ENCODE results near the gene ETAA1.

GRCh38 chr2:67453310-67453709 is 56.2 kb downstream of the ETAA1 start:
- TF ChIP-seq CTCF (IDR thresholded peaks at IDR 0.05 in 8 of 11, conservative IDR thresholded peaks at IDR 0.05 in 3 of 11) (no peak), POLR2A (IDR thresholded peaks at IDR 0.05) (no peak), POLR2AphosphoS5 (IDR thresholded peaks at IDR 0.05) (no peak)

All from spleen (tissue), 7 donors.